ENCODE data around the gene TRPV5.

Gene TRPV5

GRCh38 chr7:142918901-142919300 lies 14.6 kb downstream of the TRPV5 start:
- no peak for TF ChIP-seq CTCF (IDR thresholded peaks at IDR 0.05; ENCODE audit: insufficient read depth, missing control alignments)
- DNase-seq (ENCODE audit: insufficient read length, low spot score) (no peak), FAIRE-seq (no peak)

GRCh38 chr7:142917447-142917846 lies 16.1 kb downstream of the TRPV5 start:
- DNase-seq (ENCODE audit: insufficient read length, low spot score) (no peak), FAIRE-seq (no peak)
- no peak for TF ChIP-seq CTCF (IDR thresholded peaks at IDR 0.05; ENCODE audit: insufficient read depth, missing control alignments)

GRCh38 chr7:142916508-142916907 lies 17.0 kb downstream of the TRPV5 start:
- DNase-seq (ENCODE audit: insufficient read length, low spot score): no peak

GRCh38 chr7:142915315-142915714 lies 18.2 kb downstream of the TRPV5 start:
- FAIRE-seq: no peak
- TF ChIP-seq CTCF (IDR thresholded peaks at IDR 0.05; ENCODE audit: insufficient read depth, missing control alignments): no peak
- DNase-seq (ENCODE audit: insufficient read length, low spot score): no peak

More at GRCh38 chr7:142916508-142916907, 17.0 kb downstream of the TRPV5 start:
- no peak for FAIRE-seq
- TF ChIP-seq CTCF (IDR thresholded peaks at IDR 0.05; ENCODE audit: insufficient read depth, missing control alignments): no peak

GRCh38 chr7:142914121-142914520 lies 19.4 kb downstream of the TRPV5 start:
- TF ChIP-seq CTCF (IDR thresholded peaks at IDR 0.05; ENCODE audit: insufficient read depth, missing control alignments): no peak
- FAIRE-seq (no peak), DNase-seq (ENCODE audit: insufficient read length, low spot score) (no peak)

GRCh38 chr7:142913566-142913965 lies 20.0 kb downstream of the TRPV5 start:
- no peak for TF ChIP-seq CTCF (IDR thresholded peaks at IDR 0.05; ENCODE audit: insufficient read depth, missing control alignments)
- DNase-seq (ENCODE audit: insufficient read length, low spot score): no peak
- no peak for FAIRE-seq

- no peak for TF ChIP-seq CTCF (IDR thresholded peaks at IDR 0.05; ENCODE audit: insufficient read depth, missing control alignments)
- DNase-seq (ENCODE audit: insufficient read length, low spot score) (no peak), FAIRE-seq (no peak)
These were observed 20.5 kb downstream of the TRPV5 start for GRCh38 chr7:142913051-142913450.

All from D721Med (cell line).